Hematopoietic multipotent progenitor cell treated with erythropoietin and hydrocortisone succinate and interleukin-3 and kit ligand, for 4 days (in vitro differentiated cells): ENCODE results near the gene ITIH4.

ENCODE experiments used
- DNase-seq: peaks from one replicate; pipeline ENCODE4 v3.0.0-alpha.2; 2015

Gene ITIH4

GRCh38 chr3:52830535-52831258 is at the start of gene ITIH4:
TSS of gene ITIH4 (minus strand) at chr3:52830672. CDS start at chr3:52830642, 30 bp downstream.
- peak; percentile 36 for DNase-seq

DNA sequence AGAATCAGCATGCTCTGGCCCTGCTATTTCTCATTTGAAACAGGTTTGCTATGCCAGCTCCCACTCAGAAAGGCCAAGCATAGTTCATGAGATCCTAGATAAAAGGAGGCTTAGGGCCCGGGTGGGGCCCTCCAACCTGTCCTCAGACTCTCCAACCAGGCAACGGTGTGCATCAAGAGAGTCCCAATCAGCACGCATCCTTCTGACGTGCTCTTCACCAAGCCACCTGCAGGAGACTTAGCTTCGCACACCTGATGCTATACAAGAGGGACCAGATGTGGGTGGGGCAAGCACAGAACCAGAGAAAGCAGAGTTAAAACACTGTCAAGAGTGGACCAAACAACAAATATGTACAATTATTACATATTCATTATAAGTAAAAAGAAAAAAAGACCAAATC is 49.6 kb upstream of the ITIH4 start:
- no peak for DNase-seq

- no peak for DNase-seq
Measured at GRCh38 chr3:52879581-52879980, 49.1 kb upstream of the ITIH4 start.

- DNase-seq = peak; percentile 12
Measured at GRCh38 chr3:52879090-52879489, 48.6 kb upstream of the ITIH4 start.

DNA sequence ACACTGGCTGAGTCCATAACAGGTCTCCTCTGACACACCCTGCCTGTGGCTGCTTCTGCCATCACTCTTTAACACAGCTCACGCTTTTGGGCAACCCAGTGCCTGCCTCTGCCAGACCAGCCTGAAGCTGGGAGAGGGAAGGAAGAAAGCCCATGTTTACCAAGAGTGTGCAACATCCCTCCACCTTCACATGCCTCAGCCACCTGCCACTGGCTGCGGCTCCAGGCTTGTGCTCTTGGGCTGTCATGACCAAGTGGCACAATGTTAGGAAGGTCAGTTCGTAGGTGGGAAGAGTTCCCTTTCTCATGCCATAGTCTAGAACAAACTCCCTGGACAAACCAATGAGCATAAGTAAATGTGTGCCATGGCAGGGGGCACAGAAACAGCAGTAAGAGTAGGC is 46.6 kb upstream of the ITIH4 start:
- DNase-seq = no peak

DNA sequence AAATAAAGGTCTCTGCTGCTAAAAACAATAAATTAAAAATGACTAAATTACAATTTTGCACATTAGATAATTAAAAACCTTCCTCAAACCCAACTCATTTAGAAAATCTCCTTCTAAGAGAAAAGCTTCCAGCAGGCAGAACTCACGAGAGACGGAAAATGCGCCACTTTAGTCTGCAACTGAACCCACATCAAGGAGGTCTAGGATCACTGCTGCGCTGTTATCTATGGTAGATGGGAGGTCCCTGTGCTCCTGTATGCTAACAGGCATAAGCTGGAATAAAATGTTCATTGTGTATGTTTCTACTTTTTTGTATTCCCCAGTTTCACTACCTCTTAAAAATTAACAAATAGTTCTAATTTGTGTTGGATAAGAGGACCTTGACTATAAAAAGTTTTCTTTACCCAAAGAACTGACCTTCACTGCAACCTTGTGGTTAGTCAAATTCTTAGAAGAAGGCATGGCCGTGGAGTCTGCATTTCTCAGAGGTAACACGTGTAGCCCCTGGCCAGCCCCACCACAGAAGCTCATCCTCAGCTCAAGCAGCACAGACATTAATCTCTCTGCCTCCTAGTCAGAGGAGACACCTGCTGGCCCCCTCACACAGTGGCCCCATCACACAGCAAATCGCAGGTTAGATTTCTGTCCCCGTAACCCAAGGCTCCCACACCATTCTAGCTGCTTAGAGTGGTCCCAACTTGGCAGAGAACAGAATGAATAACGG is 44.6 kb upstream of the ITIH4 start:
- DNase-seq = peak; percentile 15

DNA sequence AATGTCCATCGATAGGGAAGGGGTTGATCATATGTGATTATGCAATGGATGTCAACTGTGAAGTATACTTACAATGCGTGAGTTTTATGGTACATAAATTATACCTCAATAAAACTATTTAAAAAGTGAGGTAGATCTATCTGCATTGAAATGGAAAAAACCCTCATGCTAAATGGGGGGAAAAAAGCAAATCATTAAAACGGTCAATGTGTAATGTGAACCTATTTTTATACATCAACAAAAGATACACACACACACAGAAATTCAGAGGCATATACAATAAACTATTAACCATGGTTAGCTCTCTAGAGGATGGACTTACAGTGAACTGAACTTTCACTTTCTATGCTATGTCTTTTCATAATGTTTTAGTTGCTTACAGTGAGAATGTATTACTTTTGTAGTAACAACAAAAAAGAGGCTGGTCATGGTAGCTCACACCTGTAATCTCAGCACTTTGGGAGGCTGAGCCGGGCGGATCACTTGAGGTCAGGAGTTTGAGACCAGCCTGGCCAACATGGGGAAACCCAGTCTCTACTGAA is 43.8 kb upstream of the ITIH4 start:
- no peak for DNase-seq

DNA sequence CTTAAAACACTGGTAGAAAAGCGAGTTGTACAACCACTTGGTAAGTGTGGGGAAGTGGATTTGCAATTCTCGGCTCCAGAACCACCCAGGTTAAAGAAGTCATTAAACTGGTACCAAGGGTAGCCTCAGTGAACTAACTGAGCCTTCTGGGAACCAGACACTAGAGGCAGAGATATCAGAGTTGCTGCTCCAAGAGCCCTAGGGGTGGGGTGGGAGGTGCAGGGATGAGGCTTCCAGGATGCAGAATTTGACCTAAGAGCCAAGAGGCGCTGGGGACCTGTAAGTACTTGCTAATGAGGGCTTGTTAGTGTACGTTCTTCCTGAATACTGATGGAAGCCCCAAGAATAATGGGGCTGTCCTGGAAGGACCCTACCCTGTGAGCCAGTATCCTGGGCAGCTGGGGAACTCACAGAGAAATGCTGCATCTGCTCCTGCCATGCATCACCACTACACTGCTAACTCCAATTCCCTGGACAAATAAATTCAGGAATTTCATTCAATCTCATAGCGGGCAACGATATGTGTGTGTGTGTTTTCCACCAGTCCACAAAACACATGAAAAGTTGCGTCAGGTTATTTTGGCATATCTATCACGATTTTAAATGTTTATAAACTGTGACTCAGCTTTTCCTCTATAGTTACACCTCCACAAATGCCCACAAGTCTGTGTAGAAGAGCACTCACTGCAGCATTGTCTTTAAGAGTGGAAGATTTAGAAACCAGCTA is 43.1 kb upstream of the ITIH4 start:
- DNase-seq = peak; percentile 33

DNA sequence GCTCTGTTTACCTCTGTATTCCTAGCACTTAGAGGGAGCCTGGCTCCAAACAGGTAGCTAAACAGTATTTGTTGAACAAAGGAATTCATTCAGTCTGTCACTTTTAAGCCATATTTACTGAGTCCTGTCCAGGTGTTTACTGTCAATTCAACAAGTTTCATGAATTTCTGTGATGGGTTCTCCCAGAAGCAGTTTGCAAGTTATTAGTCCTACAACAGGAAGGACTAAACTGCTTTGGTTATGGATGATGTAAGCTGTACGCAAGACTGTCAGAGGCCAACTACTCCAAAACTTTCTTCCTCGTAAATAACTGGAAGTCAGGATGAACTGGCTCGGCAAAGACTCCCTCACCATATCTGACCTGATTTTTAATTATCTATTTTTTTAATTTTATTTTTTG is 41.8 kb upstream of the ITIH4 start:
- DNase-seq = no peak

DNA sequence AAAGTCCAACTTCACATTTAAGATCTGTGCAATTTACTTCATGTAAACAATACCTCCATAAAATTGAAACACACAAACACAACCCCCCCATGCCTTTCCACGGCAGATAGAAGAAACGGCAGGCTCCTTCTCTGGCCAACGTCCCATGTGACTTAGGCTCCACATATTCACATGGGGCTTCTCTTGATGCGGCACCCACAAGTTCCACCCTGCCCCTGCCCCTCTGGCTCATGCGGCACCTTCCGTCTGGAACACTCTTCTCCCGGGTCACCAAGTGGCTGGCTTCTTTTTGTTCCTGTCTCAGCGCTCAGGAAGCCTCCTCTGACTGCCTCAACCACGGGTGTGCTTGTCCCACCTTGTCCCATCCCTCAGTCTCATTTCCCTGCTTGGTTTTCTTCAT is 41.3 kb upstream of the ITIH4 start:
- DNase-seq = no peak

- no peak for DNase-seq
Measured at GRCh38 chr3:52870471-52870870, 40.0 kb upstream of the ITIH4 start.

- DNase-seq = no peak
Measured at GRCh38 chr3:52866427-52866826, 36.0 kb upstream of the ITIH4 start.

DNA sequence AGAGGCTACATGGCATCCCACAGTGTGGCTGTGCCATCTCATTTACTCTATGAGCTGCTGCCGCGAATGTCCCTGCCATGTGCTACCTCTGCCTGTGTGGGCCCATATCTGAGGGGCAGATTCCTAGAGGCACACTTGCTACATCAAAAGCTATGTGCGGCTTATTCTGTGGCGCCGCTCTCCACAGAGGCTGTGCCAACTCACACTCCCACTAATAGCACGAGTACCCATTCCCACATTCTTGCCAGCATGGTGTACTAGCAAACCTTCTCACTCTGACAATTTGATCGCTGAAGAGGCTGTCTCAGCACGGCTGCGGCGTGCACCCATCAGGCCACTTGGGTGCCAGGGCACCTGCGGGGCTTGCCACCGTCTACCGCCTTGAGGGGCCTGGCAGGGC is 35.5 kb upstream of the ITIH4 start:
- DNase-seq = no peak

GRCh38 chr3:52860424-52860768 is 29.9 kb upstream of the ITIH4 start:
- no peak for DNase-seq

DNA sequence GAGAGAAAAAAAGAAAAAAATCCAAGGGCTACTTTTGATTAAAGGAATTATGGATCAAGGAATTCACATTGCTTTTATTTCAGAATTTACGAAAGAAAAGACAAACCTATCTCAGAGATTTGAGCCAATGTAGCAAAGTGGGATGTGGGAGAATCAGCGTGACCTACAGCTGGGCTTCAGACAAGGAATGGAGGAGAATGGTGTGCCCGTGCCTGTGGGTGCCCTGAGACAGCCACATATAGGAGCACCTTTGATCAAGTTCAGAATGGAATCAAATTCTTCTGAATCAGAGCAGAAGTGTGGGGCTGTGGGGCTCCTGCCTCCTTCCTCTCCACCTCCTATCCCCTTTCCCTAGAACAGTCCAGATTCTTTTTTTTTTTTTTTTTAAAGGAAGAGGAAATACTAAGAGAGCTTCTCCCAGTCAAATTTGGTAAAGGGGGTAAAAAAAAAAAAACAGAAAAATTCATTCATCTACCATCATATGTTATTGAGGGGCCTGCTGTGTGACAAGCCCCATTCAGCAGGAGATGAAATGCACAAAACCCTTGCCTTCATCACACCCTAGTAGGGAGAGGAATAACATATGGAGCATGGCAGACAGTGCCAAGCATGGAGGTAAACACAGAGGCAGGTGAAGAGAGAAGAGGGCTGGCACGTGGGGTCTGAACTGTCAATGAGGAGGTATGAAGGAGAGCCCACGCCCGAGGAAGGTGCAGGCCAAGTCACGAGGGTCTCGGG is 29.4 kb upstream of the ITIH4 start:
- no peak for DNase-seq

GRCh38 chr3:52857864-52858263 is 27.4 kb upstream of the ITIH4 start:
- no peak for DNase-seq

DNA sequence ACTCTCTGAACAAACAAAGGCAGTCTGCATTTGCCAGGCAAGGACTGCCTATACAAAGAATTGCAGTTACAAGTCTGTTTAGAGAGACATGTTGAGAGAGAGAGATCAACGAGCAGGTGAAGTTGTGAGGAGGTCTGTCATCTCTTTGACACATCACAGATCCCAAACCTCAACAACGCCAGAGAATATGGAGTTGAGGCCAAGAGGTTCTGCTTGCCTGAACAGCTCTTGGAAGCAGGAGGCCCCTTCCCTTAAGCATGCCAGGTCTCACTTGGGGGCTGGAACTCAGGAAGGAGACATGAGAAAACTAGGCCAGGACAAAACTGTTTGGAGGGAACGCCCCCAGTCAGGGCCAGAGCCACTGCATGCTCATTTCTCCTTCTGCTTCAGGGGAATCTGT is 26.7 kb upstream of the ITIH4 start:
- no peak for DNase-seq

DNA sequence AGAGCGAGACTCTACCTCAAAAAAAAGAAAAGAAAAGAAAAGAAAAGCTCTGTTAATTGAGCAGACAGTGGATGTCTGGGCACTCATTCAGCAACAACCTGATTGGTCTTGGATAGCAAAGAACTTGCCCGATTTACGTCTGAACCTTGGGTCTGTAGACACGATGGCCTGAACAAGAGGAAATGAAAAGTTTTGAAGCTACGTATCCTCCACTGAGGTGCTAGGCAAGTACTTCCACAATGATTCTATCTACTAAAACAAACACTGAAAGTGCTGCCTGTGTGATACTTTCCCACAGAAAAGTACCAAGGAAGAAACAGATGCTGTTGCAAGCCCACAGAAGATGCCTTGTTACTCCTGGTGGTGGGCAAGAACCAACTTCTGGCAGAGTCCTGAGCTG is 26.2 kb upstream of the ITIH4 start:
- DNase-seq = no peak

- no peak for DNase-seq
Measured at GRCh38 chr3:52854013-52854412, 23.5 kb upstream of the ITIH4 start.

DNA sequence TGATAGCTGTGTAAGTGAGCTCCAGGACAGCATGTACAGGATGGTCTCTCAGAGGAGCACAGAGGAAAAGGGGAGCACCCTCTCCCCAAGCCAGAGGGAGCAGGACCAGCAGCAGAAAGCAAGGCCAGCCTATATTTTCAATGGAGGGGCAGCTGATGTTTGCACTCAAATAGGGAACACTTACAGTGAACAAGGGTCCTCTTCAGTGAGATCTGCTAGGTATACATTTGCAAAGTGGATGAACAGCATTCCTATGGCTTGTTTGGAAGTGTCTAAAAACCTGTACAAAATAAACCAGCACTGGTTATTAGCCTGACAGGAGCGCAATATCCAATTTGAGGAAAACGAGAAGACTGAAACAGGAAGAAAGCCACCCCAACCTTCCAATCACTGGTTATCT is 21.9 kb upstream of the ITIH4 start:
- DNase-seq = no peak

DNA sequence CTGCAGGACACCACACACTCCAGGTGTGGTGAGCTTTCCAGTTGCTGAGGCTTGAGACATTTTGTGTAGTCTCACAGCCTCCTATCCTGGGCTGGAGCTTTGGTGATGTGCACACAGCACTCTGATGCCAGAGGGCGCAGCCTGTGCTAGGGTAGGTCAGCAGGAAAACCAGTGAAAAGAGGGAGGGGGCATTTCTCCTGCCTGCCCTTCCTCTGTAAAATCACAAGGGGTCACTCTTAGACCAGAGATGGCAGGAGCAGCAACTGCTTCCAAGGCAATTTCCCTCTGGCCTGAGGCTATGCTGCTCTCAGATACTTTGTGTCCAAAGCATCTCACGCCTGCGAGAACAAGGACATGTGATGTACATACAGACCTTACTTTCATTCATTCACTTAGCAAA is 20.9 kb upstream of the ITIH4 start:
- peak; percentile 79 for DNase-seq

DNA sequence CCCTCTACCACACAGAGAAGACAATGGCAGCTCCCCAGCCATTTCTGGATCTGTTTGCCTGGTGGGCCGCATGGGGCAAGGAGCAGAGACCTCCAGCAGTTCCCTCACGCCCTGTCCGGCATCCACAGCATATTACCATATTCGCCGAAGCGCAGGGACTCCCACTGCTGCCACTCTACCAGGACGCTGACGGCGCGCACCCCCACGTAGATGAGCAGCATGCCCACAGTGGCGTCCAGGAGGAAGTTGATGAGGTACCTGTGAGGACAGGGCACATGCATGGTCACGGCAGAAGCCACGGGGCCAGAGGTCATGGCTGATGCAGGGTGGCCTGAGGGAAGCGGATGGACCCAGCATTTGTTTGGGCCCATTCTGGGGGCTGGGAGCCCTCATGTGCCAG is 19.2 kb upstream of the ITIH4 start:
- DNase-seq = no peak

DNA sequence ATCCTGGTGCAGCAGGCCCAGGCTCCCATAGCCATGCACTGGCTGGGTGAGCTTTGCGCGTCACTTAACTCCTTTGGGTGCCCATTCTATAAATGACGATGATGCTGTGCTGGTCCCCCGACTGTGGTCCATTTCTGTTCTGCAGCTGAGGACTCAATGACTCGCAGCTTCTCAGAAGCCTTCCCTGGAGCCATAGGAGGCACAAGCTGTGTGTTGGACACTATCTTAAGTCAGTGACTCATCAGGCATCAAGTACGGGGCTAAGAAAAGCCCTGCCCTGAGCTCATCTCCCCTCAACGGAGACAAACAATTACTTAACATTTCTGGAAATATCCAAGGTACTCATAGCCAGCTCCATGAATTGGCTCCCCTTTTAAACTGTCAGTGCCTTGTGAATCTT is 18.1 kb upstream of the ITIH4 start:
- DNase-seq = no peak
